NCI-H2029 (cell line): ENCODE measurements around the gene GBP1.
A peak's percentile ranks its signal among the peaks of the same experiment; 100 is the strongest.
"Not testable (repeated sequence)": the region's sequence is repeated elsewhere in the genome, so short reads cannot be mapped to it uniquely, and the experiment has no call there.

Experiments
- DNase-seq: peaks from one replicate; lab custom pipeline; 2025; lab: John Stamatoyannopoulos, UW

Gene GBP1

GRCh38 chr1:89065079-89065868, at the start of gene GBP1:
GBP1 (minus strand) TSS chr1:89065208; CDS start chr1:89063234, 1,974 bp downstream.
- DNase-seq: peak; percentile 68

GRCh38 chr1:89114662-89115061, 49.7 kb upstream of the GBP1 start:
- no peak for DNase-seq

- DNase-seq: no peak
Measured at GRCh38 chr1:89112871-89113613, 48.0 kb upstream of the GBP1 start.

- DNase-seq: no peak
Measured at GRCh38 chr1:89104687-89105086, 39.7 kb upstream of the GBP1 start.

- DNase-seq: no peak
Measured at GRCh38 chr1:89104147-89104546, 39.1 kb upstream of the GBP1 start.

- DNase-seq: no peak
Measured at GRCh38 chr1:89102021-89102420, 37.0 kb upstream of the GBP1 start.

GRCh38 chr1:89100412-89100811, 35.4 kb upstream of the GBP1 start:
- no peak for DNase-seq

GRCh38 chr1:89098857-89099256, 33.8 kb upstream of the GBP1 start:
- DNase-seq: no peak

GRCh38 chr1:89095737-89096136, 30.7 kb upstream of the GBP1 start:
- DNase-seq: no peak

- no peak for DNase-seq
Measured at GRCh38 chr1:89089962-89090361, 25.0 kb upstream of the GBP1 start.

GRCh38 chr1:89088572-89088971, 23.6 kb upstream of the GBP1 start:
- DNase-seq: no peak

GRCh38 chr1:89087241-89087640, 22.2 kb upstream of the GBP1 start:
- DNase-seq: no peak

- DNase-seq: peak; percentile 57
Measured at GRCh38 chr1:89085781-89086180, 20.8 kb upstream of the GBP1 start.

GRCh38 chr1:89081005-89081404, 16.0 kb upstream of the GBP1 start:
- no peak for DNase-seq

GRCh38 chr1:89080068-89080467, 15.1 kb upstream of the GBP1 start:
- not testable (repeated sequence) for DNase-seq

- not testable (repeated sequence) for DNase-seq
Measured at GRCh38 chr1:89072466-89073065, 7.6 kb upstream of the GBP1 start.

GRCh38 chr1:89070509-89070908, 5.5 kb upstream of the GBP1 start:
- DNase-seq: no peak

- DNase-seq: no peak
Measured at GRCh38 chr1:89069951-89070350, 4.9 kb upstream of the GBP1 start.

GRCh38 chr1:89068291-89068690, 3.3 kb upstream of the GBP1 start:
- DNase-seq: no peak

GRCh38 chr1:89064632-89065031, 376 bp downstream of the GBP1 start:
- DNase-seq: peak; percentile 61

GRCh38 chr1:89063094-89063493, 1.9 kb downstream of the GBP1 start:
- DNase-seq: no peak

GRCh38 chr1:89060091-89060490, 4.9 kb downstream of the GBP1 start:
- DNase-seq: no peak

- no peak for DNase-seq
Measured at GRCh38 chr1:89051955-89052312, 13.1 kb downstream of the GBP1 start.
